Panc1 (cell line): Measurements from ENCODE around the gene GDI1. TPM values are rescaled to one million over a fixed set of nuclear protein-coding genes. Genes with fewer than 3 reads are reported as not detected.
A peak's percentile ranks its signal among the peaks of the same experiment; 100 is the strongest.

Experiments
- ATAC-seq: fragments of 200-7000 bp; cut with Tn5 transposase; 2 replicates; pipeline ENCODE4 v1.9.1; 2020; ENCODE audit warnings: mild to moderate bottlenecking, moderate library complexity
- BruUV-seq: library from RNA; stranded (reverse); fragments of 400-500 nt; replicated peaks from 2 replicates; lab custom pipeline; 2021; lab: Mats Ljungman, UMichigan
- CTCF ChIA-PET: fragments of 300-600 bp; sonication (Branson Sonifier 250); formaldehyde crosslinking; loops from one replicate; lab custom pipeline; 2022; ENCODE audit warnings: antibody characterized with exemption; lab: Charles Lee
- POLR2A ChIA-PET: fragments of 300-600 bp; sonication (Branson Sonifier 250); formaldehyde crosslinking; loops from one replicate; lab custom pipeline; 2022; ENCODE audit warnings: antibody characterized with exemption; lab: Charles Lee
- DNase-seq: peaks from one replicate; pipeline ENCODE4 v3.0.0-alpha.2; 2010; ENCODE audit warnings: low read depth, low spot score
- H3K27ac ChIP-seq: 2 replicates; pipeline ENCODE4 v1.5.1; 2011; ENCODE audit warnings: mild to moderate bottlenecking, low read length, inconsistent platforms
- H3K27me3 ChIP-seq: fragments of 200-500 bp; sonication (Bioruptor generic); 2 replicates; pipeline ENCODE4 v1.6.0; 2014; ENCODE audit warnings: low read length, inconsistent platforms; ENCODE audit not compliant: control insufficient read depth, insufficient read depth
- H3K36me3 ChIP-seq: fragments of 200-500 bp; sonication (Bioruptor generic); 2 replicates; pipeline ENCODE4 v1.5.1; 2014; ENCODE audit warnings: inconsistent platforms, mild to moderate bottlenecking, low read length, moderate library complexity; ENCODE audit not compliant: control insufficient read depth, insufficient read depth
- H3K4me1 ChIP-seq: 2 replicates; pipeline ENCODE4 v1.5.1; 2011; ENCODE audit warnings: inconsistent platforms, mild to moderate bottlenecking, low read length, moderate library complexity; ENCODE audit not compliant: control insufficient read depth, insufficient read depth
- H3K4me3 ChIP-seq, 2 experiments: 2 replicates each; pipeline ENCODE4 v1.5.1; 2011 to 2012; ENCODE audit warnings: low read depth in 2 of 2, low read length in 2 of 2, mild to moderate bottlenecking in 2 of 2, inconsistent platforms in 1 of 2, moderate library complexity in 1 of 2
- H3K9me3 ChIP-seq: fragments of 200-500 bp; sonication (Bioruptor generic); 2 replicates; pipeline ENCODE4 v1.5.1; 2014; ENCODE audit warnings: low read depth, mild to moderate bottlenecking, inconsistent platforms, low read length, moderate library complexity; ENCODE audit not compliant: control insufficient read depth, insufficient read depth
- POLR2AphosphoS5 ChIP-seq: IDR thresholded peaks from 2 replicates; pipeline ENCODE4 v1.6.1; 2012; ENCODE audit warnings: mild to moderate bottlenecking, low read depth, low read length, moderate library complexity
- SIN3A ChIP-seq: IDR thresholded peaks from 2 replicates; pipeline ENCODE4 v1.6.1; 2012; ENCODE audit warnings: low read depth, mild to moderate bottlenecking, low read length, moderate library complexity, borderline replicate concordance; ENCODE audit not compliant: insufficient read depth
- TCF7L2 ChIP-seq: IDR thresholded peaks from 2 replicates; pipeline ENCODE4 v1.6.1; 2011; ENCODE audit warnings: mild to moderate bottlenecking, low read depth, low read length, inconsistent platforms
- in situ Hi-C: cut with HindIII; loops from 2 replicates; pipeline ENCODE4 v1.10.0; 2016; ENCODE audit warnings: low sequenced_read_pairs, low pct_unique_long_range_greater_than_20kb
- intact Hi-C: fragments of 100-400 bp; cut with micrococcal nuclease; formaldehyde crosslinking; loops from one replicate; pipeline ENCODE4 v1.10.0; 2022; ENCODE audit not compliant: unreplicated experiment
- total RNA-seq: library from RNA; stranded (reverse); gene quantifications from one replicate; pipeline ENCODE4 v1.2.1, GENCODE V29; 2021; ENCODE audit not compliant: unreplicated experiment
- TF ChIP-seq, protein P1 (sequence below): fragments of 450-650 bp; IDR thresholded peaks from 2 replicates; pipeline ENCODE4 v1.5.1; 2017; ENCODE audit warnings: mild to moderate bottlenecking
- TF ChIP-seq, protein P2 (sequence below), 2 experiments: IDR thresholded peaks; 2 replicates each; pipeline ENCODE4 v1.6.1; 2011 to 2012; ENCODE audit warnings: low read depth in 2 of 2, control low read depth in 1 of 2, low read length in 1 of 2, mild to moderate bottlenecking in 1 of 2, moderate library complexity in 1 of 2; ENCODE audit not compliant: insufficient read depth in 1 of 2

The GDI1 gene
- total RNA-seq, 1 experiment from 2014 or later = 317 TPM

DNA sequence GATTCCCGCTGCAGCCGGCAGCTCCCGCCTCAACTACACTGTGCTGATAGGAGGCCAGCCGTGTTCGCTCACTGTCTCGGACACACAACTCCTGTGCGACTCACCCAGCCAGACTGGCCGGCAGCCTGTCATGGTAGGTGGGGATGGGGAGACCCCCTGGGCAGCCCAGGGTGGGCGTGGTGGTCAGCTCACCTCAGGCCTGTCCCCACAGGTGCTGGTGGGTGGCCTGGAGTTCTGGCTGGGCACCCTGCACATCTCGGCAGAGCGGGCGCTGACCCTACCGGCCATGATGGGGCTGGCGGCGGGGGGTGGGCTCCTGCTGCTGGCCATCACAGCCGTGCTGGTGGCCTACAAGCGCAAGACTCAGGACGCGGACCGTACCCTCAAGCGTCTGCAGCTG, 30.6 kb downstream of the GDI1 start:
- intact Hi-C loops = no loop called here
- Histone ChIP-seq H3K4me3 (no peak overlapping the region), H3K4me1 (no peaks in the 10 kb centered on the region), H3K27me3 (no peaks in the 10 kb centered on the region), H3K36me3 (no peaks in the 10 kb centered on the region), H3K9me3 (no peaks in the 10 kb centered on the region), H3K27ac (no peak overlapping the region)
- ChIA-PET CTCF (no interaction called here), POLR2A (no interaction called here)
- TF ChIP-seq SIN3A (no peak), POLR2AphosphoS5 (no peak)
- TF ChIP-seq, protein P1, sequence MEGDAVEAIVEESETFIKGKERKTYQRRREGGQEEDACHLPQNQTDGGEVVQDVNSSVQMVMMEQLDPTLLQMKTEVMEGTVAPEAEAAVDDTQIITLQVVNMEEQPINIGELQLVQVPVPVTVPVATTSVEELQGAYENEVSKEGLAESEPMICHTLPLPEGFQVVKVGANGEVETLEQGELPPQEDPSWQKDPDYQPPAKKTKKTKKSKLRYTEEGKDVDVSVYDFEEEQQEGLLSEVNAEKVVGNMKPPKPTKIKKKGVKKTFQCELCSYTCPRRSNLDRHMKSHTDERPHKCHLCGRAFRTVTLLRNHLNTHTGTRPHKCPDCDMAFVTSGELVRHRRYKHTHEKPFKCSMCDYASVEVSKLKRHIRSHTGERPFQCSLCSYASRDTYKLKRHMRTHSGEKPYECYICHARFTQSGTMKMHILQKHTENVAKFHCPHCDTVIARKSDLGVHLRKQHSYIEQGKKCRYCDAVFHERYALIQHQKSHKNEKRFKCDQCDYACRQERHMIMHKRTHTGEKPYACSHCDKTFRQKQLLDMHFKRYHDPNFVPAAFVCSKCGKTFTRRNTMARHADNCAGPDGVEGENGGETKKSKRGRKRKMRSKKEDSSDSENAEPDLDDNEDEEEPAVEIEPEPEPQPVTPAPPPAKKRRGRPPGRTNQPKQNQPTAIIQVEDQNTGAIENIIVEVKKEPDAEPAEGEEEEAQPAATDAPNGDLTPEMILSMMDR = no peak
- no TSS peak for BruUV-seq
- no peak for DNase-seq
- no peak for ATAC-seq
- in situ Hi-C loops = no loop called here

DNA sequence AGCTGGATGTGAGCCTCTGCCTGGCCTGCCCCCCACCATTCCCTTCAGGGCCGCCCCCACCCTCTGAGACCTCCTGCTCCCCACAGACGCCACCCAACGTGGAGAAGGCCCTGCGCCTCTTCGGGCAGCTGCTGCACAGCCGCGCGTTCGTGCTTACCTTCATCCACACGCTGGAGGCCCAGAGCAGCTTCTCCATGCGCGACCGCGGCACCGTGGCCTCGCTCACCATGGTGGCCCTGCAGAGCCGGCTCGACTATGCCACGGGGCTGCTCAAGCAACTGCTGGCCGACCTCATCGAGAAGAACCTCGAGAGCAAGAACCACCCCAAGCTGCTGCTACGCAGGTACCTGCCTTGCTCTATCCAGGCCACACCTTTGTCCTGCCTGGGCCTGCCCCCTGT, 31.3 kb downstream of the GDI1 start:
- no TSS peak for BruUV-seq
- Histone ChIP-seq H3K27ac (no peak overlapping the region), H3K27me3 (no peaks in the 10 kb centered on the region), H3K36me3 (no peaks in the 10 kb centered on the region), H3K9me3 (no peaks in the 10 kb centered on the region), H3K4me3 (no peak overlapping the region), H3K4me1 (no peaks in the 10 kb centered on the region)
- intact Hi-C loops = no loop called here
- DNase-seq = no peak
- TF ChIP-seq, protein P2, sequence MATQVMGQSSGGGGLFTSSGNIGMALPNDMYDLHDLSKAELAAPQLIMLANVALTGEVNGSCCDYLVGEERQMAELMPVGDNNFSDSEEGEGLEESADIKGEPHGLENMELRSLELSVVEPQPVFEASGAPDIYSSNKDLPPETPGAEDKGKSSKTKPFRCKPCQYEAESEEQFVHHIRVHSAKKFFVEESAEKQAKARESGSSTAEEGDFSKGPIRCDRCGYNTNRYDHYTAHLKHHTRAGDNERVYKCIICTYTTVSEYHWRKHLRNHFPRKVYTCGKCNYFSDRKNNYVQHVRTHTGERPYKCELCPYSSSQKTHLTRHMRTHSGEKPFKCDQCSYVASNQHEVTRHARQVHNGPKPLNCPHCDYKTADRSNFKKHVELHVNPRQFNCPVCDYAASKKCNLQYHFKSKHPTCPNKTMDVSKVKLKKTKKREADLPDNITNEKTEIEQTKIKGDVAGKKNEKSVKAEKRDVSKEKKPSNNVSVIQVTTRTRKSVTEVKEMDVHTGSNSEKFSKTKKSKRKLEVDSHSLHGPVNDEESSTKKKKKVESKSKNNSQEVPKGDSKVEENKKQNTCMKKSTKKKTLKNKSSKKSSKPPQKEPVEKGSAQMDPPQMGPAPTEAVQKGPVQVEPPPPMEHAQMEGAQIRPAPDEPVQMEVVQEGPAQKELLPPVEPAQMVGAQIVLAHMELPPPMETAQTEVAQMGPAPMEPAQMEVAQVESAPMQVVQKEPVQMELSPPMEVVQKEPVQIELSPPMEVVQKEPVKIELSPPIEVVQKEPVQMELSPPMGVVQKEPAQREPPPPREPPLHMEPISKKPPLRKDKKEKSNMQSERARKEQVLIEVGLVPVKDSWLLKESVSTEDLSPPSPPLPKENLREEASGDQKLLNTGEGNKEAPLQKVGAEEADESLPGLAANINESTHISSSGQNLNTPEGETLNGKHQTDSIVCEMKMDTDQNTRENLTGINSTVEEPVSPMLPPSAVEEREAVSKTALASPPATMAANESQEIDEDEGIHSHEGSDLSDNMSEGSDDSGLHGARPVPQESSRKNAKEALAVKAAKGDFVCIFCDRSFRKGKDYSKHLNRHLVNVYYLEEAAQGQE (IDR thresholded peaks at IDR 0.05; ENCODE audit: insufficient read depth in 1 of 2, low read depth in 2 of 2, low read length in 1 of 2) = no peak
- TF ChIP-seq, protein P1 = no peak
- TF ChIP-seq POLR2AphosphoS5 (no peak), TCF7L2 (no peak), SIN3A (no peak)
- no peak for ATAC-seq
- ChIA-PET CTCF (no interaction called here), POLR2A (no interaction called here)
- in situ Hi-C loops = no loop called here

DNA sequence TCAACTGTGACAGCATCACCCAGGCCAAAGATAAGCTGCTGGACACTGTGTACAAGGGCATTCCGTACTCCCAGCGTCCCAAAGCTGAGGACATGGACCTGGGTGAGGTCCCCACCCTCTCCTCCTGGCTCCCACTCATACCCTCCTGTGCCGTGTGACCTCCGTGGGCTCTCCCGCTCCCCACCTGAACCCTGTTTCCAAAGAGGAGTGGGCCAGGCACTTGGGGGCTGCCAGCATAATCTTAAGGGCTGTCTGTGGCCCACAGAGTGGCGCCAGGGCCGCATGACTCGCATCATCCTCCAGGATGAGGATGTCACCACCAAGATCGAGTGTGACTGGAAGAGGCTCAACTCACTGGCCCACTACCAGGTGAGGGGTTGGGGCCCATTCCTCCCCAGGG, 32.2 kb downstream of the GDI1 start:
- ATAC-seq (no peak), DNase-seq (no peak)
- H3K4me1 ChIP-seq = no peaks in the 10 kb centered on the region
- intact Hi-C loops = no loop called here
- H3K27ac ChIP-seq = no peak overlapping the region
- ChIA-PET CTCF (no interaction called here), POLR2A (no interaction called here)
- H3K27me3 ChIP-seq = no peaks in the 10 kb centered on the region
- no peak overlapping the region for H3K4me3 ChIP-seq
- no peaks in the 10 kb centered on the region for H3K9me3 ChIP-seq
- BruUV-seq = TSS peak; percentile 30
- in situ Hi-C loops = no loop called here
- TF ChIP-seq, protein P2 (IDR thresholded peaks at IDR 0.05; ENCODE audit: insufficient read depth in 1 of 2, low read depth in 2 of 2, low read length in 1 of 2) = no peak
- TF ChIP-seq, protein P1 = no peak
- no peak for TF ChIP-seq POLR2AphosphoS5
- no peak for TF ChIP-seq SIN3A
- no peak for TF ChIP-seq TCF7L2
- no peaks in the 10 kb centered on the region for H3K36me3 ChIP-seq
